CD8-positive, alpha-beta memory T cell (primary cell): Measurements from ENCODE around the gene MSL2. TPM values are rescaled to one million over a fixed set of nuclear protein-coding genes. Genes with fewer than 3 reads are reported as not detected.
A peak's percentile ranks its signal among the peaks of the same experiment; 100 is the strongest.

ENCODE experiments used
- CTCF ChIA-PET: fragments of 350-600 bp; sonication (Branson Sonifier 250); formaldehyde crosslinking; loops from one replicate; lab custom pipeline; 2021; ENCODE audit warnings: antibody characterized with exemption; lab: Charles Lee
- POLR2A ChIA-PET: fragments of 350-600 bp; sonication (Branson Sonifier 250); formaldehyde crosslinking; loops from one replicate; lab custom pipeline; 2021; ENCODE audit warnings: antibody characterized with exemption; lab: Charles Lee
- DNase-seq, 5 donors: peaks; one replicate each; pipeline versions ENCODE4 v3.0.0 to v3.0.0-alpha.2; 2020 to 2022; ENCODE audit warnings: mixed read lengths in 1 of 5
- H3K27ac ChIP-seq: one replicate; pipeline ENCODE4 v1.7.0; 2013; ENCODE audit warnings: low read depth, mild to moderate bottlenecking, low read length, moderate library complexity
- H3K27me3 ChIP-seq: 2 replicates; pipeline ENCODE4 v1.7.0; 2013; ENCODE audit warnings: low read length, mild to moderate bottlenecking; ENCODE audit not compliant: insufficient read depth, poor library complexity, severe bottlenecking
- H3K36me3 ChIP-seq: 2 replicates; pipeline ENCODE4 v1.7.0; 2013; ENCODE audit warnings: mild to moderate bottlenecking, low read length, moderate library complexity; ENCODE audit not compliant: insufficient read depth
- H3K4me1 ChIP-seq: 2 replicates; pipeline ENCODE4 v1.7.0; 2013; ENCODE audit warnings: mild to moderate bottlenecking, low read length, moderate library complexity; ENCODE audit not compliant: insufficient read depth
- H3K4me3 ChIP-seq: 2 replicates; pipeline ENCODE4 v1.7.0; 2013; ENCODE audit warnings: mild to moderate bottlenecking, low read length
- H3K9me3 ChIP-seq: 2 replicates; pipeline ENCODE4 v1.7.0; 2013; ENCODE audit warnings: mild to moderate bottlenecking, low read length
- H3K27ac Mint-ChIP-seq, 8 donors: one replicate each; pipeline ENCODE4 v1.8.0; 2020 to 2021; ENCODE audit warnings: mixed read lengths in 8 of 8, mild to moderate bottlenecking in 6 of 8, inconsistent platforms in 3 of 8, moderate library complexity in 3 of 8
- H3K27me3 Mint-ChIP-seq, 2 donors: one replicate each; pipeline ENCODE4 v1.8.0; 2020 to 2021; ENCODE audit warnings: mixed read lengths in 2 of 2, mild to moderate bottlenecking in 1 of 2, moderate library complexity in 1 of 2
- H3K36me3 Mint-ChIP-seq, 3 donors: one replicate each; pipeline ENCODE4 v1.8.0; 2020 to 2021; ENCODE audit warnings: mixed read lengths in 3 of 3, inconsistent platforms in 1 of 3, mild to moderate bottlenecking in 1 of 3
- H3K4me1 Mint-ChIP-seq, 3 donors: one replicate each; pipeline ENCODE4 v1.8.0; 2020 to 2021; ENCODE audit warnings: mixed read lengths in 3 of 3, inconsistent platforms in 1 of 3, mild to moderate bottlenecking in 1 of 3
- H3K4me3 Mint-ChIP-seq, 7 donors: one replicate each; pipeline ENCODE4 v1.8.0; 2020 to 2021; ENCODE audit warnings: mixed read lengths in 7 of 7, mild to moderate bottlenecking in 6 of 7, moderate library complexity in 4 of 7, inconsistent platforms in 2 of 7
- H3K9me3 Mint-ChIP-seq, 5 donors: one replicate each; pipeline ENCODE4 v1.8.0; 2020 to 2022; ENCODE audit warnings: mixed read lengths in 5 of 5, mild to moderate bottlenecking in 3 of 5, moderate library complexity in 2 of 5, inconsistent platforms in 1 of 5
- polyA plus RNA-seq: library from polyadenylated mRNA; unstranded; fragments of 300-500 nt; fragmentation: Illumina TruSeq; gene quantifications from one replicate; pipeline ENCODE4 v1.2.3, GENCODE V29; 2021
- total RNA-seq, 2 experiments: library from RNA; stranded (reverse); gene quantifications; one replicate each; pipeline ENCODE4 v1.2.3, GENCODE V29; 2021

Gene MSL2
- total and polyA plus RNA-seq, 3 experiments from 2014 or later, result 33.6 to 53.4 (median 46.2) TPM

DNA sequence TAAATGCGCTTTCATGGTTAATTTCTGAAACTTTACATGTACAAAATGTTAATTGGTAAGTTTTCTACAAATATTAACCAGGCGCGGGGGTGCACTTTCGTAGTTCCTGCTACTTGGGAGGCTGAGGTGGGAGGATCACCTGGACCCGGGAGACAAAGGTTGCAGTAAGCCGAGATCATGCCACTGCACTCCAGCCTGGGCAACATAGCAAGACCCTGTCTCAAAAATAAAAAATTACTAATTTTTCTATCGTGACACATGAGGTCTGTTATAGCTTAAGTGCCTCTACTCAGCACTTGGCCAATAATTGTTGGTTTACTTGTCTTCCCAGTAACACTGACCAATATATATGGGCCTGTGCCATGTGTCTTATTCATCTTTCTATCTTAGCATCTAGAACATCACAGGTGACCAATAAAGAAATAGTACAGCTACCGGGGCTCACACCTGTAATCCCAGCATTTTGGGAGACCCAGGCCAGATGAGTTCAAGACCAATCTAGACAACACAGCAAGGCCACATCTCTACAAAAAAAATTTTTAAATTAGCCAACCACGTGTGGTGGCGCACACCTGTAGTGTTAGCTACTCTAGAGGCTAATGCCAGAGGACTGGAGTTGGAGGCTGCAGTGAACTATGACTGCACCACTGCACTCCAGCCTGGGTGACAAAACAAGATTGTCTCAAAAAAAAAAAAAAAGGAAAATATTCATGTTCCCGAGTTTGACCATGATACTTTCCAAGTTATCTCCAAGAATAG lies 6.1 kb downstream of the MSL2 start:
- peak overlapping the region in 6 of 8 donors; percentile 61 to 99 (median 82) for H3K27ac Mint-ChIP-seq
- POLR2A ChIA-PET, result interaction anchor here (0.6 kb wide), 1 partner anchor 50 kb away, joined by 5 read pairs; no protein-coding TSS in a partner anchor
- H3K27ac ChIP-seq, result no peak overlapping the region

DNA sequence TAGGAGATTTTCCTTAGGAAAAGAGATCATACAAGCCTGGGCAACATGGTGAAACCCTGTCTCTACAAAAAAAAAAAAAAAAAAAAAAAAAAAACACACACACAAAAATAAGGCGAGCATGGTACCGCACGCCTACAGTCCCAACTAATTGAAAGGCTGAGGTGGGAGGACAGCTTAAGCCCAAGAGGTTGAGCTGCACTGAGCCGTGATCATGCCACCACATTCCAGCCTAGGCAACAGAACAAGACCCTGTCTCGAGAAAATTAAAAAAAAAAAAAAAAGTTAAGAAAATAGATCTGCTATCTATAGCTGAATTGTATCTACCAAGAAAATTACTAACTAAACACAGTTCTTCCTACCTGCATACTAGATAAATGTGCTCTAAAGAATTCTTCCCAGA lies 7.1 kb downstream of the MSL2 start:
- ChIA-PET POLR2A (interaction anchor here (0.6 kb wide), 2 partner anchors 49 to 370 kb away, joined by 3 to 5 read pairs; no protein-coding TSS in a partner anchor), CTCF (no interaction called here)
- Histone ChIP-seq H3K9me3 (no peaks in the 10 kb centered on the region), H3K27ac (no peak overlapping the region), H3K27me3 (no peaks in the 10 kb centered on the region), H3K4me1 (peaks cover 82% of the 10 kb centered on the region), H3K4me3 (no peak overlapping the region), H3K36me3 (no peaks in the 10 kb centered on the region)
- H3K4me3 Mint-ChIP-seq, result peak overlapping the region; percentile 46 to 99 (median 97)
- peaks cover 87 to 100% (median 89%) of the 10 kb centered on the region in 3 donors for H3K4me1 Mint-ChIP-seq
- H3K27ac Mint-ChIP-seq, result peak overlapping the region in 5 of 8 donors; percentile 25 to 82 (median 52)
- H3K27me3 Mint-ChIP-seq, result peaks cover 0 to 3% of the 10 kb centered on the region in 2 donors
- DNase-seq, result no peak
- H3K36me3 Mint-ChIP-seq, result peaks cover 4 to 39% (median 5%) of the 10 kb centered on the region in 3 donors
- no peaks in the 10 kb centered on the region for H3K9me3 Mint-ChIP-seq

More for the DNA sequence above, 6.1 kb downstream of the MSL2 start:
- peak overlapping the region; percentile 96 to 100 (median 98) for H3K4me3 Mint-ChIP-seq
- no peaks in the 10 kb centered on the region for H3K9me3 ChIP-seq
- H3K27me3 ChIP-seq, result no peaks in the 10 kb centered on the region
- peaks cover 75% of the 10 kb centered on the region for H3K4me1 ChIP-seq
- peaks cover 0 to 11% of the 10 kb centered on the region in 2 donors for H3K27me3 Mint-ChIP-seq
- H3K36me3 Mint-ChIP-seq, result peaks cover 5 to 49% (median 9%) of the 10 kb centered on the region in 3 donors
- peaks cover 79 to 90% (median 81%) of the 10 kb centered on the region in 3 donors for H3K4me1 Mint-ChIP-seq
- CTCF ChIA-PET, result interaction anchor here (1.2 kb wide), 1 partner anchor 563 kb away, joined by 5 read pairs; the partner anchor contains the start of gene STAG1
- no peaks in the 10 kb centered on the region for H3K36me3 ChIP-seq
- no peak for DNase-seq
- H3K9me3 Mint-ChIP-seq, result no peaks in the 10 kb centered on the region
- H3K4me3 ChIP-seq, result peak overlapping the region; percentile 23

DNA sequence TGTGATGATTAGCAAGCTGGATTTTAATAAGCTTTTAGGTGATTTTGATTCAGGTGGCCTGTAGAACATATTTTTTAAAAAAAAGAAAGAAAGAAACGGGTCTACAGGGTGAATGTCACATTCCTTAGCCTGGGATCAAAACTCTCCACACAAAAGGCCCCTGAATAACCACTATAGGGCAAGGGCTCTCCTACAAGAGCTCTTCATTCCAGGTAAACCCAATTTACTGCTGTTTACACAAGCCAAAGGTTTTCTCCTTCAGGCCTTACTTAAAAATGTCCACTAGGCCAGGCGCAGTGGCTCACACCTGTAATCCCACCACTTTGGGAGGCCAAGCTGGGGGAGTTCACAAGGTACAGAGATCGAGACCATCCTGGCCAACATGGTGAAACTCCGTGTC lies 8.3 kb downstream of the MSL2 start:
- no peak overlapping the region for H3K27ac ChIP-seq
- CTCF ChIA-PET, result no interaction called here
- POLR2A ChIA-PET, result interaction anchor here (2.4 kb wide), 1 partner anchor 9 kb away, joined by 11 read pairs; the partner anchor contains the start of gene MSL2

DNA sequence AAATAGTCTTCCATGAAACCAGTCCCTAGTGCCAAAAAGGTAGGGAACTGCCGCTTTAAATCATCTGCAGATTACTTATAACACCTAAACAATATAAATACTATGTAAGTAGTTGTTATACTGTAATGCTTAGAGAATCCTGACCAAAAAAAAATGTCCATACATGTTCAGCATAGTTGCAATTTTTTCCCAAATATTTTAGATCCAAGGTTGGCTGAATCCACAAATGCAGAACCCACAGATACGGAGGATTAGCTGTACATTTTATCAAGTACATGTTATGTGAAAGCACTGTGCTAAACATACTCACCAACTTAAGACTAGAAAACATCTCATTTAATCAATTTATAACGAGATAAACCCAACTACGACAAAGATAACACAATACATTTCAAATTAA lies 9.3 kb downstream of the MSL2 start:
- Histone ChIP-seq H3K4me3 (no peak overlapping the region), H3K9me3 (no peaks in the 10 kb centered on the region), H3K27ac (no peak overlapping the region), H3K4me1 (peaks cover 92% of the 10 kb centered on the region), H3K27me3 (no peaks in the 10 kb centered on the region), H3K36me3 (no peaks in the 10 kb centered on the region)
- Mint-ChIP-seq H3K36me3 (peaks cover 2 to 25% (median 4%) of the 10 kb centered on the region in 3 donors), H3K27me3 (no peaks in the 10 kb centered on the region), H3K4me1 (peaks cover 90 to 100% (median 98%) of the 10 kb centered on the region in 3 donors), H3K27ac (peak overlapping the region in 7 of 8 donors; percentile 3 to 88 (median 51)), H3K4me3 (peak overlapping the region; percentile 42 to 82 (median 67)), H3K9me3 (no peaks in the 10 kb centered on the region)
- CTCF ChIA-PET, result interaction anchor here (2.1 kb wide), 1 partner anchor 8 kb away, joined by 7 read pairs; the partner anchor contains the start of gene MSL2
- POLR2A ChIA-PET, result interaction anchor here (2.4 kb wide), 1 partner anchor 10 kb away, joined by 11 read pairs; the partner anchor contains the start of gene MSL2
- DNase-seq, result no peak

More for the DNA sequence above, 8.3 kb downstream of the MSL2 start:
- DNase-seq, result no peak
- peak overlapping the region in 6 of 7 donors; percentile 11 to 99 (median 60) for H3K4me3 Mint-ChIP-seq
- no peaks in the 10 kb centered on the region for H3K9me3 Mint-ChIP-seq
- H3K36me3 Mint-ChIP-seq, result peaks cover 4 to 32% (median 5%) of the 10 kb centered on the region in 3 donors
- no peaks in the 10 kb centered on the region for H3K9me3 ChIP-seq
- no peaks in the 10 kb centered on the region for H3K27me3 ChIP-seq
- no peak overlapping the region for H3K4me3 ChIP-seq
- no peaks in the 10 kb centered on the region for H3K36me3 ChIP-seq
- peak overlapping the region in 5 of 8 donors; percentile 25 to 88 (median 38) for H3K27ac Mint-ChIP-seq
- peaks cover 87% of the 10 kb centered on the region for H3K4me1 ChIP-seq
- no peaks in the 10 kb centered on the region for H3K27me3 Mint-ChIP-seq
- H3K4me1 Mint-ChIP-seq, result peaks cover 91 to 100% (median 99%) of the 10 kb centered on the region in 3 donors

DNA sequence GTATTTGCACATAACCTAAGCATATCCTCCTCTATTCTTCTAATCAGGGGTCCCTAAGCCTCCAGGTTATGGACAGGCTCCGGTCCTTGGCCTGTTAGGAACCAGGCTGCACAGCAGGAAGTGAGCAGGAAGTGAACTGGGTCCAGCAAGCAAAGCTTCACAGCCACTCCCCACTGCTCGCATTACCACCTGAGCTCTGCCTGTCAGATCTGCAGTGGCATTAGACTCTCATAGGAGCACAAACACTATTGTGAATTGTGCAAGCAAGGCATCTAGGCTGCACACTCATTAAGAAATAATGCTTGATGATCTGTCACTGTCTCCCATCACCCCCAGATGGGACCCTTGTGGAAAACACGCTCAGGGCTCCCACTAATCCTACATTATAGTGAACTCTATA lies 9.8 kb downstream of the MSL2 start:
- Histone ChIP-seq H3K4me1 (peaks cover 91% of the 10 kb centered on the region), H3K4me3 (peak overlapping the region; percentile 4), H3K27me3 (no peaks in the 10 kb centered on the region), H3K27ac (no peak overlapping the region), H3K36me3 (no peaks in the 10 kb centered on the region), H3K9me3 (no peaks in the 10 kb centered on the region)
- Mint-ChIP-seq H3K4me3 (peak overlapping the region; percentile 18 to 82 (median 71)), H3K27me3 (no peaks in the 10 kb centered on the region), H3K36me3 (peaks cover 2 to 20% (median 4%) of the 10 kb centered on the region in 3 donors), H3K9me3 (no peaks in the 10 kb centered on the region), H3K27ac (peak overlapping the region in 7 of 8 donors; percentile 42 to 86 (median 70)), H3K4me1 (peaks cover 86 to 98% (median 96%) of the 10 kb centered on the region in 3 donors)
- POLR2A ChIA-PET, result interaction anchor here (0.7 to 2.4 kb wide), 2 partner anchors 8 to 10 kb away, joined by 4 to 11 read pairs; partner anchors contain the start of gene MSL2
- DNase-seq, result peak in 2 of 5 donors; percentile 12 to 14
- CTCF ChIA-PET, result interaction anchor here (2.1 kb wide), 1 partner anchor 9 kb away, joined by 7 read pairs; the partner anchor contains the start of gene MSL2

DNA sequence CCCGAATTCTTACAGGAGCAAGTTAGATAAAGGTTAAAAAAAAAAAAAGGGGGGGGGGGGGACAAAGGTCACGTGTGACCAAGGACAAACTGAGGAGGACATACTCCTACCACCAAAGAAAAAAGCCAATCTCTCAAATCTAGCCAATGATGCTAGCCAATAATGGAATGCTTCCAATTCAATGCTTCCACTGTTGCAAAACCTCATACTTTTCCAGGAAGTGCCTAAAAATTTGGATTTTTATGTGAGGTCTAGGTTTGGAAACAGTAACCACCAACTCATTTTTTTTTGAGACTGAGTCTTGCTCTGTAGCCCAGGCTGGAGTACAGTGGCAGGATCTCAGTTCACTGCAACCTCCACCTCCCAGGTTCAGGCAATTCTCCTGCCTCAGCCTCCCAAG lies 11.4 kb downstream of the MSL2 start:
- POLR2A ChIA-PET, result interaction anchor here (0.6 to 1.0 kb wide), 2 partner anchors 10 to 11 kb away, joined by 3 to 4 read pairs; no protein-coding TSS in a partner anchor
- Histone ChIP-seq H3K27ac (no peak overlapping the region), H3K4me1 (peaks cover 83% of the 10 kb centered on the region), H3K36me3 (no peaks in the 10 kb centered on the region), H3K27me3 (no peaks in the 10 kb centered on the region), H3K9me3 (no peaks in the 10 kb centered on the region), H3K4me3 (no peak overlapping the region)
- Mint-ChIP-seq H3K27me3 (no peaks in the 10 kb centered on the region), H3K27ac (peak overlapping the region in 1 of 8 donors; percentile 57), H3K4me1 (peaks cover 82 to 95% (median 91%) of the 10 kb centered on the region in 3 donors), H3K36me3 (peaks cover 0 to 14% (median 2%) of the 10 kb centered on the region in 3 donors), H3K4me3 (peak overlapping the region in 4 of 7 donors; percentile 15 to 74 (median 50)), H3K9me3 (no peaks in the 10 kb centered on the region)
- no peak for DNase-seq
- CTCF ChIA-PET, result interaction anchor here (2.1 kb wide), 1 partner anchor 10 kb away, joined by 7 read pairs; the partner anchor contains the start of gene MSL2

DNA sequence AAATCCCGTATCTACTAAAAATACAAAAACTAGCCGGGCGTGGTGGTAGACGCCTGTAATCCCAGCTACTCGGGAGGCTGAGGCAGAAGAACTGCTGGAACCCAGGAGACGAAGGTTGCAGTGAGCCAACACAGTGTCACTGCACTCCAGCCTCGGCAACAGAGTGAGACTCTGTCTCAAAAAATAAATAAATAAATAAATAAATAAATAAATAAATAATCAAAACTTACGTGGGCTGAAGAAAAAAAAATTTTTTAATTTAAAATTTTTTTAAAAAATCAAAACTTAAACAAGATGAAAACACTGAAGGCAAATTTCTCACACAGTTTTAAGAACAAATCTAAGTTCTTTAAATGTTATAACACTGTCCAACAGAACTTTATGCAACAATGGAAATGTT lies 14.4 kb downstream of the MSL2 start:
- Mint-ChIP-seq H3K27ac (peak overlapping the region in 1 of 8 donors; percentile 86), H3K4me1 (peaks cover 75 to 95% (median 90%) of the 10 kb centered on the region in 3 donors), H3K27me3 (no peaks in the 10 kb centered on the region), H3K4me3 (peak overlapping the region in 2 of 7 donors; percentile 57 to 59), H3K9me3 (no peaks in the 10 kb centered on the region), H3K36me3 (peaks cover 0 to 12% (median 2%) of the 10 kb centered on the region in 3 donors)
- no peak overlapping the region for H3K4me3 ChIP-seq
- H3K36me3 ChIP-seq, result no peaks in the 10 kb centered on the region
- ChIA-PET POLR2A (interaction anchor here (0.6 kb wide), 1 partner anchor 359 kb away, joined by 3 read pairs; no protein-coding TSS in a partner anchor), CTCF (interaction anchor here (1.8 kb wide), 1 partner anchor 13 kb away, joined by 6 read pairs; no protein-coding TSS in a partner anchor)
- no peak for DNase-seq
- H3K27ac ChIP-seq, result no peak overlapping the region
- H3K27me3 ChIP-seq, result no peaks in the 10 kb centered on the region
- no peaks in the 10 kb centered on the region for H3K9me3 ChIP-seq
- H3K4me1 ChIP-seq, result peaks cover 84% of the 10 kb centered on the region
